Measurements from ENCODE around the gene TLR5.

TLR5 gene

DNA sequence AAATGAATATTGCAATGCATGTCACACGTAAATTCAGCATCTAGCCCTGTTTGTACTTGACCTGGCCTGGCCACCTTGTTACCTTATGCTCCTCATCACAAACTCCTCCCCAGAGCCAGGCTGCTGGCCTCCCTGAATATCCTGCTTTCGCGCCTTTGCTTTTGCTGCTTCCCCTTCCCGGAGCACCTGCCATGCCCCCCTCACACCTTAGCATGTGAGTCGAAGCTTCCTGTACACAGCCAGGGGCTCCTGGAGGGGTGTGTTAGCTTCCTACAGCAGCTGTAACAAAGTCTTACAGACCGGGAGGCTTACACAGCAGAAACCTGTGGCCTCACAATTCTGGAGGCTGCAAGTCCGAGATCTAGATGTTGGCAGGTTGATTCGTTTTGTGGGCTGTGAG is 60.1 kb downstream of the TLR5 start:
- Histone ChIP-seq H3K4me2 (ENCODE audit: low read depth, low read length, poor library complexity, severe bottlenecking) (no peak overlapping the region), H3F3A (ENCODE audit: insufficient read depth) (no peaks in the 10 kb centered on the region), H3K9ac (ENCODE audit: low read length) (no peak overlapping the region), H3K27me3 (ENCODE audit: low read length) (no peaks in the 10 kb centered on the region), H2AFZ (ENCODE audit: low read depth, low read length, severe bottlenecking) (no peak overlapping the region), H3K79me2 (ENCODE audit: insufficient read depth, low read length) (no peaks in the 10 kb centered on the region), H3K27ac (ENCODE audit: low read depth, low read length) (no peak overlapping the region), H4K20me1 (ENCODE audit: low read depth, low read length) (no peaks in the 10 kb centered on the region), H3K36me3 (ENCODE audit: low read length) (no peaks in the 10 kb centered on the region), H3K4me3 (ENCODE audit: insufficient read depth, low read length, poor library complexity, severe bottlenecking) (no peak overlapping the region), H3K9me2 (replicated peaks; ENCODE audit: insufficient read depth, low read length) (no peaks in the 10 kb centered on the region), H3K9me3 (ENCODE audit: insufficient read depth, low read length) (no peaks in the 10 kb centered on the region)
- TF ChIP-seq, protein P1, sequence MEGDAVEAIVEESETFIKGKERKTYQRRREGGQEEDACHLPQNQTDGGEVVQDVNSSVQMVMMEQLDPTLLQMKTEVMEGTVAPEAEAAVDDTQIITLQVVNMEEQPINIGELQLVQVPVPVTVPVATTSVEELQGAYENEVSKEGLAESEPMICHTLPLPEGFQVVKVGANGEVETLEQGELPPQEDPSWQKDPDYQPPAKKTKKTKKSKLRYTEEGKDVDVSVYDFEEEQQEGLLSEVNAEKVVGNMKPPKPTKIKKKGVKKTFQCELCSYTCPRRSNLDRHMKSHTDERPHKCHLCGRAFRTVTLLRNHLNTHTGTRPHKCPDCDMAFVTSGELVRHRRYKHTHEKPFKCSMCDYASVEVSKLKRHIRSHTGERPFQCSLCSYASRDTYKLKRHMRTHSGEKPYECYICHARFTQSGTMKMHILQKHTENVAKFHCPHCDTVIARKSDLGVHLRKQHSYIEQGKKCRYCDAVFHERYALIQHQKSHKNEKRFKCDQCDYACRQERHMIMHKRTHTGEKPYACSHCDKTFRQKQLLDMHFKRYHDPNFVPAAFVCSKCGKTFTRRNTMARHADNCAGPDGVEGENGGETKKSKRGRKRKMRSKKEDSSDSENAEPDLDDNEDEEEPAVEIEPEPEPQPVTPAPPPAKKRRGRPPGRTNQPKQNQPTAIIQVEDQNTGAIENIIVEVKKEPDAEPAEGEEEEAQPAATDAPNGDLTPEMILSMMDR (IDR thresholded peaks at IDR 0.05; ENCODE audit: insufficient read depth, low read length, poor library complexity, severe bottlenecking): no peak
- no peak for TF ChIP-seq EZH2phosphoT487 (conservative IDR thresholded peaks at IDR 0.05; ENCODE audit: low read length)

DNA sequence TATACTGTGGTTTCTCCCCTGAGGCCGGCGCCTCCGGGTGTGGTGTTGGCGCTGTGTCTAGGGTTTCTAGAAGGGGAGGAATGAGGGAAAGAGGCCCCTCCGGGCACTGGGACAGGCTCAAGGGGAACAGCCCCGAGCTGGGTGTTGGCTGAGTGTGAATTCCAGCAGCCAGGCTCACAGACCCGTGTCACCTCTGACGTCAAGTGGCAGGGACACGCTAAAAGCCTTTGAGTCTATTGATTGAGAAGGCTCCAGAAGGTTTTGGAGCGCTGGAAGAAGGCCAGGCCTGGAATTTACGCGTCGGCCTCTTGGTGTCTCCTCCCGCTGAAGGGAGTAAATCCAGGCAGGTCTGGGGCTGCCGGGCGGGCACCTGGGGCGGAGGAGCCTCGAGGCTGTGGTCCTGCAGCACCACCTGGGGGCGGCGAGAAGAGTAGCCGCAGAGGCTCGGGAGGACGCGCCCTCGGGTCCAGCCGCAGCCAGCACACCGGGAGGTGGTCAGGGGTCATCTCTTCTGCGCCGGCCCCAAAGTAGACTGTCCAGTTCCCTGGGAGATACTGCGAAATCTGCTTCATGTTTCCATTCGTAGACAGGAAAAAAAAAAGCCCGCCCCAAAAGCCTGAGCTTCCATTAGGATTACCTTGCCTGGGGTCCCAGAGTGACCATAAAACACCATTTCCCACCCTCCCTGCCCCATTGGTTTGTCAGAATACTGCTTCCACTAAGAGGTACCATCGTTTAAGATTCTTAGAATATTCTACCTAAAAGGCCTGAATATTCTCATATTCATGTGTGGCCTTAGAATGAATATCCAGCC is 61.7 kb downstream of the TLR5 start:
- H2AFZ ChIP-seq (ENCODE audit: low read depth, low read length, severe bottlenecking): peak overlapping the region; percentile 44

DNA sequence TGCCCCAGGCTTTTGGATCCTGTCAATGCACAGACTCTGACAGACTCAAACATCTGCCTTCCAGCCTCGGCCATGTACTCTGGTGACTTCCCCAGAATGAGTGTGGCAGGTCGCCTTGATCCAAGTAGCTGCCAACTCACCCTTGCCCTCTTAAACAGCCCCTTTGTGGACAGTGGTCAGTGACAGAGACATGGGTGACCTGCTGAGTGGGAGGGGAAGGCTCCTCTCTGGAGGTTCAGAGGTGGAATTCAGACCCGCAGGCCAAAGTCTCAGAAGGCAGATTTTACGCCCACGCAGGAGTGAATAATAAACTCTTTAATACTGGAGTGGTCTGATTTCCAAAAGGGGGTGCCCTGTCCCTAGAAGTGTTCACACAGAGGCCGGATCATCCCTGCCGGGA is 63.5 kb downstream of the TLR5 start:
- Histone ChIP-seq H3K9ac (ENCODE audit: low read length) (no peak overlapping the region), H3K27ac (ENCODE audit: low read depth, low read length) (no peak overlapping the region), H3K9me2 (replicated peaks; ENCODE audit: insufficient read depth, low read length) (no peaks in the 10 kb centered on the region), H3F3A (ENCODE audit: insufficient read depth) (no peaks in the 10 kb centered on the region), H3K79me2 (ENCODE audit: insufficient read depth, low read length) (no peaks in the 10 kb centered on the region), H3K4me3 (ENCODE audit: insufficient read depth, low read length, poor library complexity, severe bottlenecking) (no peak overlapping the region), H3K36me3 (ENCODE audit: low read length) (no peaks in the 10 kb centered on the region), H3K4me2 (ENCODE audit: low read depth, low read length, poor library complexity, severe bottlenecking) (no peak overlapping the region), H4K20me1 (ENCODE audit: low read depth, low read length) (no peaks in the 10 kb centered on the region), H3K9me3 (ENCODE audit: insufficient read depth, low read length) (no peaks in the 10 kb centered on the region), H3K27me3 (ENCODE audit: low read length) (no peaks in the 10 kb centered on the region), H2AFZ (ENCODE audit: low read depth, low read length, severe bottlenecking) (no peak overlapping the region)
- no peak for TF ChIP-seq EZH2phosphoT487 (conservative IDR thresholded peaks at IDR 0.05; ENCODE audit: low read length)
- TF ChIP-seq, protein P1 (IDR thresholded peaks at IDR 0.05; ENCODE audit: insufficient read depth, low read length, poor library complexity, severe bottlenecking): no peak

More for the DNA sequence above, 61.7 kb downstream of the TLR5 start:
- H3K36me3 ChIP-seq (ENCODE audit: low read length): no peaks in the 10 kb centered on the region
- no peaks in the 10 kb centered on the region for H3K79me2 ChIP-seq (ENCODE audit: insufficient read depth, low read length)
- H3K27ac ChIP-seq (ENCODE audit: low read depth, low read length): no peak overlapping the region
- H3K9me2 ChIP-seq (replicated peaks; ENCODE audit: insufficient read depth, low read length): no peaks in the 10 kb centered on the region
- no peaks in the 10 kb centered on the region for H4K20me1 ChIP-seq (ENCODE audit: low read depth, low read length)
- peak overlapping the region; percentile 40 for H3K4me2 ChIP-seq (ENCODE audit: low read depth, low read length, poor library complexity, severe bottlenecking)
- H3K27me3 ChIP-seq (ENCODE audit: low read length): no peaks in the 10 kb centered on the region
- H3K9me3 ChIP-seq (ENCODE audit: insufficient read depth, low read length): no peaks in the 10 kb centered on the region
- no peak overlapping the region for H3K4me3 ChIP-seq (ENCODE audit: insufficient read depth, low read length, poor library complexity, severe bottlenecking)
- H3K9ac ChIP-seq (ENCODE audit: low read length): no peak overlapping the region
- TF ChIP-seq, protein P1 (IDR thresholded peaks at IDR 0.05; ENCODE audit: insufficient read depth, low read length, poor library complexity, severe bottlenecking): peak; percentile 63
- no peak for TF ChIP-seq EZH2phosphoT487 (conservative IDR thresholded peaks at IDR 0.05; ENCODE audit: low read length)
- no peaks in the 10 kb centered on the region for H3F3A ChIP-seq (ENCODE audit: insufficient read depth)

Data from SU-DHL-6 (cell line).